Fibroblast of the aortic adventitia (primary cell): ENCODE results near the gene LRFN3. TPM values are rescaled to one million over a fixed set of nuclear protein-coding genes. Genes with fewer than 3 reads are reported as not detected.
A peak's percentile ranks its signal among the peaks of the same experiment; 100 is the strongest.

ENCODE experiments used
- DNase-seq: peaks from one replicate; pipeline ENCODE4 v3.0.0-alpha.2; 2010; ENCODE audit warnings: low read depth
- H3K4me3 ChIP-seq: 2 replicates; pipeline ENCODE4 v1.5.1; 2011; ENCODE audit warnings: low read depth, mild to moderate bottlenecking, control low read depth, low read length, moderate library complexity
- CTCF ChIP-seq: IDR thresholded peaks from 2 replicates; pipeline ENCODE4 v1.5.1; 2011; ENCODE audit warnings: mild to moderate bottlenecking, low read length, control low read depth, inconsistent platforms; ENCODE audit not compliant: insufficient read depth
- total RNA-seq: library from RNA; depleted of rRNA; stranded (reverse); fragments of >200 nt; gene quantifications from 2 replicates; pipeline ENCODE4 v1.2.3, GENCODE V29; 2012; ENCODE audit warnings: low replicate concordance

Gene LRFN3
- total RNA-seq, 1 donor, result 5.9 TPM

GRCh38 chr19:35931874-35932202, 4.3 kb upstream of the LRFN3 start:
- TF ChIP-seq CTCF, result no peak
- no peak overlapping the region for H3K4me3 ChIP-seq
- no peak for DNase-seq

GRCh38 chr19:35932291-35932936, 3.8 kb upstream of the LRFN3 start:
- no peak overlapping the region for H3K4me3 ChIP-seq
- no peak for DNase-seq
- TF ChIP-seq CTCF, result no peak

GRCh38 chr19:35936738-35937268, 629 bp downstream of the LRFN3 start:
- TF ChIP-seq CTCF, result no peak
- DNase-seq, result no peak
- peak overlapping the region; percentile 78 for H3K4me3 ChIP-seq

- H3K4me3 ChIP-seq, result peak overlapping the region; percentile 78
- DNase-seq, result no peak
- no peak for TF ChIP-seq CTCF
Observed at GRCh38 chr19:35937345-35938281, 1.4 kb downstream of the LRFN3 start.

- TF ChIP-seq CTCF, result peak; percentile 4
- no peak for DNase-seq
- H3K4me3 ChIP-seq, result peak overlapping the region; percentile 78
Observed at GRCh38 chr19:35938282-35939224, 2.4 kb downstream of the LRFN3 start.
